Kidney glomerular epithelial cell (primary cell): ENCODE data around the gene RBP2.

Source experiments
- DNase-seq: peaks from one replicate; lab custom pipeline; 2025; lab: John Stamatoyannopoulos, UW

RBP2 gene

DNA sequence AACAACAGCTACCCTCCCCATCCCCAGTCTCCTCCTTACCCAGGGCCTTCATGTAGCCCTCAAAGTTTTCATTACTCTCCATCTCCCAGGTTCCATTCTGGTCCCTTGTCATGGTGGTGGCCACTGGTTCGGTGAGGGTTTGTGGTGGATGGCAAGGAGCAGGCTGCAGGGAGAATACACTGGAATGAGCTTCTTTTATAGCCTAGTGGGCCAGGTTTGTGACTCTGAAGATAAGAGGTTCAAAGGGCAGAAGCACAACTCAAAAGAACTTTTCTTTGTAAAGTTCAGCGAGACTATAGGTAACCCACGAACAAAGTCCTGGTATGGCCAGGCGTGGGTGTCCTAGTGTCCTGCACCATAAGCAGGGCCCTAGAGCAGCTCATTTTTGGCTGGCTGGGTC, at the start of gene RBP2:
Gene RBP2 (minus strand): TSS at position 169 of the 400 bp plus-strand sequence. CDS start 57 bp downstream, at position 112.
- DNase-seq: no peak

DNA sequence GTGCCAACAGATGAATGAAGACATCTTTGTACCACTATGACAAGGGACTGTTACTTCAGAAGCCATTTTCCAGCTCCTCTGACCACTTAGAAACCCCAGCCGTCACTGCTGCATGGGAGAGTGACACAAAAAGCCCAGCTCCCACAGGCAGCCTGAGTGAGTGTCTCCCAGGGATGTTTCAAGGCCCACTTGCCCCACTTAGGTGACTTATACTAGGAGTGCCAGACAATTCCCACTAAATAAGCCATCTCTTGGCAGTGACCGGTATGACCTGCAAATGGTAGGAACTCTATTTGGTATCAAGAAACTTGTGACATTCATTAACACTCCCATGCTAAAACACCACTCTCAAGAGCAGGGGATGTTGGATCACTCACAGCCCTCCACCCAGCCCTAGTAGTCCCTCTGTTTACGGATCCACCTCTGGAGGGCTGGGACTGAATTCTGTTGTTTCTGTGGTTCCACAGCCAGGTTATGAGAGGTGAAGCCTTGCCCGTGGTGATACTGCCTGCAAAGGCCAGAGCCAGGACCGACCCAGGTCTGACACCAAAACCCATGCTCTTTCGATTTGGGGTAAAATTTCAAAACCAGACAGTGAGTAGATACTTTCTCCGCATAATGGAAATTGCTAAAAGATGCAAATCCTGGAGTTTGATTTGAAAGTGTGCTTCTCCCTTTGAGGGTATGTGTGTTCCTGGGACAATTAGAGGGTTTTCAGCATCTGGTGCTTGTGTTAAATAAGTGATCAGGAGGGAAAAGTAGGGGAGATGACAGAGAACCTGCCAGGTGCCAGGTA, 48.7 kb upstream of the RBP2 start:
- no peak for DNase-seq

GRCh38 chr3:139523718-139524117, 47.4 kb upstream of the RBP2 start:
- DNase-seq: no peak

DNA sequence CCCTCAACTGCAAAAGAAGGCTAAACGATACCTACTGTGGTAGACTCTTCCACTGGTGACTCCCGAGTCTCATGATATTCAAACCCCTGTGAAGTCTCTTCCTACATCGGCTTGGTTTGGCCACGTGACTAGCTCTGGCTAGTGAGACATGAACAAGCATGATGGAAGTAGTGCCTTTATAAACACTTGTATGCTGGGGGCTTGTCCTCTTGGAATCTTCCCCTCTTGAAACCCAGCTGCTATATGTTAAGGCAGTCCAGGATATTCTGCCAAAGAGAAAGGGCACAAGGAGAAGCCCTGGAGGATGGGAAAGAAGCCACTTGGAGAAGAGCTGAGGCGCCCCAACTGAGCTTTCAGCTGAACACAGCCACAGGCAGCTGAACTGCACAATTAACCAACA, 46.9 kb upstream of the RBP2 start:
- DNase-seq: no peak

DNA sequence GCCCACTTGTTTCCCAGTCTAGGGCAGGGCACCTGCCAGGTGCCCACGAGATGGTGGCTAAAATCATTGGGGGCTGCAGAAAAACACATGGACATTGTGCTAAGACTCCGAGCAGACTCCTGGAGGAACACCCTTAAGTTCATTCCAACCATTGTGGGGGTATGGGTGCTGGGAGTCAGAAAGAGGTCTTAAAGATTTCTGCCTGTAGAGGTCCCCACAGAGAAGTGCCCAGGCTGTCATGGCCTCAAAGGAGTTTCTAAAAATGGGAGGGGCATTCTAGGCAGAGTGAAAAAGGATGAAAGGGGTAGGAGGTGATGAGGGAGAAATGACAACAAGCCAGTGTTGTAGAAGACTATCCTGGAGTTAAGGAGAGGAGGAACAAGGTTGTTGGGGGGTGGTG, 46.1 kb upstream of the RBP2 start:
- DNase-seq: no peak

DNA sequence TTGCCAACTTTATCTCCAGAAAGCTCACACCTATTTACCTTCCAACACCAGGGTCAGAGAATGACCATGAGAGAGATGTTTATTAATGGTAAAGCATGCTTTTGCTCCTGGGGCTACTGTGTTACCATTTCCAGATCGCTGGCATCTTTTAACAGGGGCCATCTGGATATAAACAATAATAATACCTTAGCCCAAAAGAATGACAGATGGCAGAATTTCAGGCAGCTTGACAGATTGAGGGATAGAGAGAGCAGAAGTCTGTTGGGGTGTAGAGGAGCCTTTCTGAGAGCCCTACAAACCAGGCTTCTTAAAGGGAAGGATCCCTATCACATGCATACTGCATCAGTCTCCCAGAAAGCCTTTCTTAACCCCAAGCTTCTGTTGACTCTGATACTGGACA, 45.5 kb upstream of the RBP2 start:
- DNase-seq: no peak

- no peak for DNase-seq
Measured at GRCh38 chr3:139521144-139521543, 44.8 kb upstream of the RBP2 start.

- DNase-seq: no peak
Measured at GRCh38 chr3:139519998-139520737, 43.9 kb upstream of the RBP2 start.

DNA sequence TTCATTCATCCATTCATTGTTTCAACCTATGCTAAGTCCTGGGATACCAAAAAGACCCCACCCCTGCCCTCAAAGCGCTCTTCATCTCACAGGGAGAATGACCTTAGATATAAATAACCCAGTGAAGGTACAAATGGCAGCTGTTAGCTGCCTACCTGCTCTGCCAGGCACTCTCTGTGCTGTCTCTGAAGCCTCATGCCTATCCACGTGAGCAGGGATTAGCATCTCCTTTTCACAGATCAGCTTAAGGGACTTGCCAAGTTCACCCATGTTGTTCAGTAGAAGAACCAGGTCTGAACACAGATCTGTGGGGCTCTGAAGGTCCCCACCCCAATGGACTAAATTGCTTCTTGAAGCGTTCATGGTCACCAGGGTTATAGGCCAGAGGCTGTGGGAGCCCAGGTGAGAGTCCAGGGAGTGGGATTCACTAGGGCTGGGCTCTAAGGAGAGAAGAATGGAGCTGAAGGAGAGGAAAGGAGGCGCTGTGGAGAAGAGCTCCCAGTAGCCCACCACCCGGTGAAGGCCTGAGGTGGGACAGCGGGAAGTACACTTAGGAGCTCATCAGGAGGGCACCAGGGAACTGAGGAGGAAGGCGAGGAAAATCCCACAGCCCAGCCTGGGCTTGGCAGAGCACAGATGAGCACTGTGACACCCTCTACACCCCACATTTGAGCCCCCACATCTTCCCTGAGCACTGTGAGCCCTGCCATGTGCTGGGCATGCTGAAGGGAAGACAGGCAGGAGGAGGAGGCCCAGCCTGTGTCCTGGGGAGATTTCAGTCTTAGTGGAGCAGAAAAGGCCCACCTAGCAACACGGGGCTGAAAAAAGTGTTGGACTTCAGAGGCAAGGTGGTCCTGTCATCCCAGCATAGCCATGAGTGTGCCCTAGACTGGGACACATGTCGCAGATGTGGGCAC, 42.9 kb upstream of the RBP2 start:
- DNase-seq: no peak

DNA sequence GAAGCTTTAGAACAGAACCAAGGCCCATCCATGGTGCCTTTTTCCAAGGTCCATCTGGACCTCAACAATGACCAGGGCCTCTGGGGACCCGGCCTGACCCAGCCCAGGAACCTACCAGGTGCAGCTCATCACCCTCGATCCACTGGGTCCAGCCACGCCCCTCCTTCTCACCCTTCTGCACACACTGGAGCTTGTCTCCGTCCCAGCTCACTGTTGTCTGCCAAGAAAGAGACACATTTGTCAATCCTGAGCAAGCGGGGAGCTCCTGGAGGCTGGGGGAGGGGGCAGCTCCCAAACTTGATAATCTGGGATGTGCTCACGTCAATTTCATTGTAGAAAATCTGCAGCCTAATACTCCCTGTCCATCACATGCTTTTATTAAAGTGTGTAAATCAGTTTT, 42.0 kb upstream of the RBP2 start:
- no peak for DNase-seq

DNA sequence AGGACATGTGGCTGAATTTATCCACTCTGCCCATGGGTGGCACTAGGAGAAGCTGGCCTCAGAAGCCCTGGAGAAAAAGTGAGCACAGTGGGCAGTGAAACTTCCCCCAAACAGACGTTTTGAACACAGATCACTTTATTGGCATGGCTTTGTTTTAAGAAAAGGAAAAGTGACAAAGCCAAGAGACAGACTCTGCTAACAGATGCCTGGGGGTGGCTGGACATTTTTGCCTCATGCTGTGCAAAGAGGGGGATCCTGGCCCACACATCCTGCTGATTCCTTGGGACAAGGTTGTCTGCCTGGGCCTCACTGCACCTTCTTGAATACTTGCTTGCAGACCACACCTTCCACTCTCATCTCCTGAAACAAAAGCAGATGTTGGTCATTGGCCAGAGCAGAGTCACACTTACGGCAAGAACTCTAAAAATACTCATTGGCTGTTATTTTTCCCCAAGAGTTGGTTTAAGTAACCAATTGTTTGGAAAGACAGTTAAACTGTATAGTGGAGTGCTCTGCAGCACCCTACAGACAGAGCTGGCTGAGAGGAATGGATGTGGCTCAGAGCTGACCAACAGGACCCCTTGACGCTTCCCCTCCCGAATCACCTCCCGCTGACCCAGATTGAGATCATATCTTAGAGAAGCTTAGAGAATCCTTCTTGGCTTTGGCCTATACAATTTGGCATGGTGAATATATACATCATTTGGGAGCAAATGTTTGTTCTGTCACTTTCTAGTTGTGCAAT, 41.2 kb upstream of the RBP2 start:
- DNase-seq: no peak

GRCh38 chr3:139514741-139515140, 38.4 kb upstream of the RBP2 start:
- DNase-seq: no peak

GRCh38 chr3:139509631-139510030, 33.3 kb upstream of the RBP2 start:
- DNase-seq: no peak

DNA sequence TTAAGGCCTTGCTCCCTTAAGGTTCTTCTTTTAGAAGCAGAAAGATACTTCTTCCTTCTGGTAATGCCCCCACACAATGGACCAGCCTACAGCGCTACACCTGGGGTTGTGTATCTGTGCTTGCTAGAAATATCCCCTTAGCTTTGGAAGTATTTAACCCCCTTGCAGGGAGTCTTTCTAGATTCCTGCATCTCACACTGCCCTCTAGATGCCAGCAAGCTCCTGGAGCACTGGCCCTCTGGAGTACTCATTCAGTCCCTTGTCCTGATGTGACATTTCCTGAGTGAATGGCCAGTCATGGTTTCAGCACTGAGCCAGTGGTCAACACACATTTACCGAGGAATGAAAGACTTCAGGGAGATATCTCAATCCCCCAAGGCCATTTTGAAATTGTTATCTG, 30.4 kb upstream of the RBP2 start:
- DNase-seq: no peak

GRCh38 chr3:139505829-139506386, 29.6 kb upstream of the RBP2 start:
- DNase-seq: no peak

GRCh38 chr3:139499536-139499935, 23.2 kb upstream of the RBP2 start:
- no peak for DNase-seq

DNA sequence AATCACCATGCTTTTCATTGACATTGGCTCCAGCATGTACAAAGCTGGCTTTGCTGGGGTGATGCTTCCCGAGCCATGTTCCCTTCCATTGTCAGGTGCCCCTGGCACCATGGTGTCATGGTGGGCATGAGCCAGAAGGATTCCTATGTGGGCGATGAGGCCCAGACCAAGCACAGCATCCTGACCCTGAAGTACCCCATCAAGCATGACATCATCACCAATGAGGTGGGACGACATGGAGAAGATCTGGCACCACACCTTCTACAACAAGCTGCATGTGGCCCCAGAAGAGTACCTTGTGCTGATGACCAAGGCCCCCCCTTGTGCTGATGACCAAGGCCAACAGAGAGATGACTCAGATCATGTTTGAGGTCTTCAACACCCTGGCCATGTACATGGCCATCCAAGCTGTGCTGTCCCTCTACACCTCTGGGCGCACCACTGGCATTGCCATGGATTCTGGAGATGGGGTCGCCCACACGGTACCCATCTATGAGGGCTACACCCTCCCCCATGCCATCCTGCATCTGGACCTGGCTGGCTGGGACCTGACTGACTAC, 17.6 kb upstream of the RBP2 start:
- DNase-seq: no peak

DNA sequence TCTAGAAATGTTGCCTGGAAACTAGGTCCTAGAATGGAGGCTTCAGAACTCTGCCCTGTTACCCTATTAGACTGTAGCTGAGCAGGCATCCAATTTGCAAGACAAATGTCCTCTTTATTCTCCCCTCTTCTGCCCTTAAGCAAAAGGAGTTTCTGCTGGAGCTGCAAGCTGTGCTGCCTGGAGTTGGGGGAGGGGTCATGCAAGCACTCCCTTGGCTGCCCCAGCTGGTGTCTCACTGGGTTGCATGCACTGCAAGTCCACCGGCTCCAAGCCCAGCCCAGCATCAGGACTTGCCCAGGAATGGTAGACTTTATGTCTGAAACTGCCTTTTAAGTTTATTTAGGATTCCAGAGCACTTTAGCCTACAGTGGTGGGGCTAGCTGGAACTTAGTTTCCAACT, 15.7 kb upstream of the RBP2 start:
- no peak for DNase-seq

DNA sequence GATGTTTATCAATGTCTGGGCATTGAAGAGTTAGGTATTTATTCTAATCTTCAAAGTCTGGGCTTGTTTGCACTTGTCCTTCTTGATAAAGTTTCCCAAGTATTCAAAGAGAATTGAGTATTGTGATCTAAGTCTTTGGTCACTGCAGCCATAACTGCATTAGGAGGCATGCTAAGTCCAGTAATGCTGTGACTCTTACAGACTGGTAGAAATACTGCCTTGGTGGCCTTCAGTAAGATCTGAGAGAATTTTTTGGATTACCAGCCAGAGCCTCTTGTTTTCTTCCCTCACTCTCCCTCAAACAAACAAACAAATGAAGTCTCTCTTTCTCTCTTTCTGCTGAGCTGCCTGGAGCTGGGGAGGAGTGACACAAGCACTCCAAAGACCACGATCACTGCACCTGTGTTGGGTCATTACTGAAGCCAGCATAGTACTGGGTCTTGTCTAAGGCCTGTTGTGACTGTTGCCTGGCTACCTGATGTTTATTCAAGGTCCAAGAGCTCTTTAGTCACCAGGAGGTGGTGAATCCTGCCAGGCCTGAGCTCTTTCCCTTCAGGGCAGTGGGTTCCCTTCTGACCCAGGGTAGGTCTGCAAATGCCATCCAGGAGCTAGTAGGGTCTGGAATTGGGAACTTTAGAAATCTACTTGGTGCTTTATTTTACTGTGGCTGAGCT, 14.8 kb upstream of the RBP2 start:
- DNase-seq: no peak

- no peak for DNase-seq
Measured at GRCh38 chr3:139482206-139482605, 5.9 kb upstream of the RBP2 start.

- no peak for DNase-seq
Measured at GRCh38 chr3:139481116-139481515, 4.8 kb upstream of the RBP2 start.
